Regular cardiac myocyte (primary cell): Measurements from ENCODE around the gene CTDSP1. TPM values are rescaled to one million over a fixed set of nuclear protein-coding genes. Genes with fewer than 3 reads are reported as not detected.

Experiments
- total RNA-seq: library from RNA; depleted of rRNA; stranded (reverse); fragments of >200 nt; gene quantifications from 2 replicates; pipeline ENCODE4 v1.2.3, GENCODE V29; 2014

CTDSP1 gene
- total RNA-seq, result 40.8 and 50.7 TPM in 2 replicates

GRCh38 chr2:218399391-218400166 is at the start of gene CTDSP1:
Gene CTDSP1 (plus strand): TSS chr2:218399868. CDS start chr2:218400091, 223 bp downstream.

GRCh38 chr2:218381916-218382366 is 17.7 kb upstream of the CTDSP1 start, which contains the start of gene SLC11A1:
Gene SLC11A1 (plus strand): TSS chr2:218382273. CDS start chr2:218382369, 96 bp downstream.

GRCh38 chr2:218418717-218419458 is 19.2 kb downstream of the CTDSP1 start, which contains the start of gene VIL1:
Gene VIL1 (plus strand): TSS chr2:218419123. CDS start chr2:218423779, 4,656 bp downstream.

Other genes with a start within 250 kb of the CTDSP1 start
- gene CXCR1, start 232.9 kb upstream of the CTDSP1 start, total RNA-seq, result not detected in 2 replicates
- gene ARPC2, start 182.7 kb upstream of the CTDSP1 start, total RNA-seq, result 299 and 544 TPM in 2 replicates
- gene GPBAR1, start 138.9 kb upstream of the CTDSP1 start, total RNA-seq, result 0.19 and 0.28 TPM in 2 replicates
- gene AAMP, start 129.7 kb upstream of the CTDSP1 start, total RNA-seq, result 139 and 182 TPM in 2 replicates
- 18.0 and 18.8 TPM in 2 replicates for gene PNKD, start 129.3 kb upstream of the CTDSP1 start, total RNA-seq
- 124 and 187 TPM in 2 replicates for gene TMBIM1, start 107.4 kb upstream of the CTDSP1 start, total RNA-seq
- 0.28 TPM in 1 of 2 replicates, not detected in the other for gene CATIP, start 43.0 kb upstream of the CTDSP1 start, total RNA-seq
- 0.19 and 0.28 TPM in 2 replicates for gene SLC11A1, start 17.6 kb upstream of the CTDSP1 start, total RNA-seq
- gene VIL1, start 19.3 kb downstream of the CTDSP1 start, total RNA-seq, result under 0.01 TPM in 2 replicates
- 13.4 and 18.9 TPM in 2 replicates for gene USP37, start 168.5 kb downstream of the CTDSP1 start, total RNA-seq
- gene CNOT9, start 169.0 kb downstream of the CTDSP1 start, total RNA-seq, result 35.8 and 68.2 TPM in 2 replicates
- 2.3 and 3.1 TPM in 2 replicates for gene PLCD4, start 208.0 kb downstream of the CTDSP1 start, total RNA-seq